NCI-H2081 treated with DMSO at 0.1 percent for 48 hours (cell line): Measurements from ENCODE around the gene IRF2.
"Not testable (repeated sequence)": the region's sequence is repeated elsewhere in the genome, so short reads cannot be mapped to it uniquely, and the experiment has no call there.

Source experiments
- DNase-seq: peaks from one replicate; lab custom pipeline; 2025; lab: John Stamatoyannopoulos, UW

The IRF2 gene

GRCh38 chr4:184346682-184347081, 127.7 kb downstream of the IRF2 start:
- DNase-seq = no peak

- not testable (repeated sequence) for DNase-seq
Observed at GRCh38 chr4:184346273-184346672, 128.1 kb downstream of the IRF2 start.

DNA sequence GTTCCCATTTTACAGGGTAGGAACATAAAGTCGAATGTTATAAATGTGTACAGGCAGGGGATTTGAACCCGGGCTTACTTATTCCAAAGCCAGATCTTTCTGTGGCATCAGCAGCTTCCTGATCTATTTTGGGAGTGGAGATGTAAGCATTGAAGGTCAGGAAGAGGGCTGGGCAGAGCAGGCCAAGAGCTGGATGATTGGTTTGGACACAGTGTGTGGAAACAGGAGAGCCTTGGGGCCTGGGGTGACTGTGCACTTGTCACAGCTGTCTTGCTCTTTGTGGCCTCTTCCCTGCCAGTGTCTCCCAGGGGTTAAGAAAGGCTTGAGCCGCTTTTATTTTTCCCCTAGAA, 128.8 kb downstream of the IRF2 start:
- DNase-seq = no peak

DNA sequence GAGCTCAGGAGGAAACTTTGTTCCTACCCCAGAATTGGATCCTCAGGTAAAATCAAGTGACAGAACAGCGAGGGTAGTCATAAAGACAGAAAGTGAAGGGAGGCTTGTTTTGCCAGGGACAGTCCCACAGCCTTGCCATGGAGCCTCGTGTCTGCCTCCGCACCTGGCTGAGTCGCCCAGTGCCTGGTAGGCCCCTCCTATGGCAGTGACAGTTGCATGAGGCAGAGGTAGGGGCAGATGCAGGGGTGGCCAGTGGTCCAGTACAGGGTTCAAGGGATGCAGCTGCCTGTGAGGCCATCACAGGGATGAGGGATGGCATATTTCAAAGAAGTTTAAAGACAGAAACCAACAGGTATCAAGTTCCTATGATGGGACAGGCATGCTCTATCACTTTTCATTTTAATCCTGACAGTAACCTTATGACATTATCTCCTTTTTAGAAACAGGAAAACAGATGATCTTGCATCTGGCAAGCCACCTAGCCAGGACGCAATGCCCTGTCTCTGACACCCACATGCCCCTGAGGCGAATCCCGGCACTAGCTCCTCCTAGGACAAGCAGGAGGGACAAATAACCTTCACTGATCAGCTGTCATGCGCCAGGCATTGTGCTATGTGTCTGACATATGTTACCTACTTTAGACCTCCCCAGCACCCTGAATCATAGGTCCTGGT, 129.3 kb downstream of the IRF2 start:
- DNase-seq = no peak

GRCh38 chr4:184344435-184344834, 129.9 kb downstream of the IRF2 start:
- no peak for DNase-seq

DNA sequence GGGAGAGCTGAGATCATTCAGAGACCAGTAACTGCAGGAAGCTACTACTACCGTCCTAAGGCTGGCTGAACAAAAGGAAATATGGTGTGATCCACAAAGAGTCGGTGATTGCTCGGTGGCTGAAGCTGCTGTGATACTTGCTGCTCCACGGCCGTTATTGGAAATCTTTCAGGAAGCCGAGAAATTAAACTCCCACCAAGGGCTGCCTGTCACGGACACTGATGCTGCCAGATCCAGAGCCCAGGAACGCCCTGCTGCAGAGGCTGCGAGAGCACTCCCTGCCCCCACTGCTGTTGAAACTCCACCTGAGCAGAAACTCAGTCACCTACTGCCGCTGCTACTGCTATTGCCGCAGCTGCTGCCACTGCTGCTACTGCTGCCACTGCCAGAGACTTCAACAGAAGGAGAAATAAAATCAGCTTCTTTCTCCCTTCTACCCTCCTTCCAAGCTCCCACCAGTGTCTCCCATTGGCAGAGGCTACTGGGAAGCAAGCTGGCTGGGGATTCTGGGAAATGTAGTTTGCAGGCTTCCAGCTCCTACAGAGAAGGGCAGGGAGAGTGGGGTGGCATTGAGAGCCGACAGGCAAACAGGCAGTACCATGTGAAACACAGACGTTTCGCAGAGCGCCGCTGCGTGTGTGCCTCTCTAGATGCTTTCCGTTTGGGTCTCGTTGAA, 130.7 kb downstream of the IRF2 start:
- no peak for DNase-seq

DNA sequence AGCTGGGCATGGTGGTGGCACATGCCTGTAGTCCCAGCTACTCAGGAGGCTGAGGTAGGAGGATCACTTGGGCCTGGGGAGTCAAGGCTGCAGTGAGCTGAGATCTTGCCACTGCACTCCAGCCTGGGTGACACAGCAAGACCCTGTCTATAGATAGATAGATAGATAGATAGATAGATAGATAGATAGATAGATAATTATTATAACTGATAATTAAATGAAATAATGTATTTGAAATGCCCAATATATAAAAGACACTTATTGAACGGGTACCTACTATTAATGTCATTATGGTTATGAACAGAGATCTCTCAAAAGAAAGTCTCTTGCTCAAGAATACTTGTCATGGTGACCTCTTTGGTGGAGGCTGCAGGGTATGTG, 131.5 kb downstream of the IRF2 start:
- DNase-seq = not testable (repeated sequence)

- no peak for DNase-seq
Observed at GRCh38 chr4:184342167-184342856, 132.0 kb downstream of the IRF2 start.

GRCh38 chr4:184339398-184340193, 134.8 kb downstream of the IRF2 start:
- DNase-seq = not testable (repeated sequence)

- DNase-seq = no peak
Observed at GRCh38 chr4:184337907-184338306, 136.4 kb downstream of the IRF2 start.
